Measurements from ENCODE around the gene MYL7. TPM values are rescaled to one million over a fixed set of nuclear protein-coding genes. Genes with fewer than 3 reads are reported as not detected.

Gene MYL7
- total RNA-seq, 4 donors from 2014 or later, result not detected

DNA sequence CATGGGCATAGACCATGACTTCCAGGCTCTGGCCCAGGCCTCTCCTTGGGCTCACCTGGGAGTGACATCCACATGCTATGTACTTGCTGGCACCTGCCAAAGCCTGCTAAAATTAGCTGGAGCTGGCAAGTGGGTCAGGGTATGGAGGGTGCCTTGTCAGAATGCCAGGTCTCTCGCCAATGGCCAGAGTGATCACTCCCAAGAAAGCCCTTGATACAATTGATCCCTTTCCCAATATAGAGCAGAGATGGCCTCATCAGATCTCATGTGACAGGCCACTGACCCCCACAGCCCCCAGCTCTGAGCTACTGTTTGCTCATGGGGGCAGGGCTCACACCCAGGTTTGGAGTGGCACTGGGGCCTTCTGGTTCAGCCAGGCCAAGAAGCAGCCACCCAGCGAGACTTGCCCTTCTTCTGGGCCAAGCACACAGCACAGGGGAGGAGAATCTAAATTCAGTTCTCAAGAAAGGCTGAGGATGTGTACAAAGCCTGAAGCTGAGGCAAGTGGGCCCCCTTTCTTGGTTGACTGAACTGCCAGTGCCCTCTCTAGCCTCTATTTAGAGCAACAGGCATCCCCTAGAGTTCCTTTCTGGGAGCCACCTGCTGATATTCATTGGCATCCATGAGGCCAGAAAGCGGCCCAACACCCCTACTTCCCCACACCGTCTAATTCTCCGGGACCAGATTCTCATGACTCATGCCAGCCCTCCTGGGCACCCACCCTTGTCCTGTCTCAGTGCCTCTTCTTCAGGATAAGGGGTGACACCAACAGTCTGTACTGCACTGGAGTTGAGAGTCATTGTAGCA is 18.9 kb upstream of the MYL7 start:
- no peak overlapping the region for H3K4me3 ChIP-seq
- in situ Hi-C loops (cut with MboI; ENCODE audit: low pct_ligation_motif_present in 1 of 4, low pct_unique_long_range_greater_than_20kb in 1 of 4, low sequenced_read_pairs in 3 of 4) (no loop called here), intact Hi-C loops (cut with DNase I; ENCODE audit: low total_unique reads) (no loop called here)
- no peaks in the 10 kb centered on the region for H3K4me1 ChIP-seq
- TF ChIP-seq EP300 (IDR thresholded peaks at IDR 0.05; ENCODE audit: low read depth), result no peak
- no peaks in the 10 kb centered on the region for H3K27me3 ChIP-seq
- no peak for DNase-seq
- H3K36me3 ChIP-seq, result no peaks in the 10 kb centered on the region
- 89% methylated on average over 5 of the region's 5 CpGs; no CpG with 5 or more reads in 1 of the 2 donors for WGBS, 2 donors (ENCODE audit: low coverage in 1 of 2)
- no peaks in the 10 kb centered on the region for H3K9me3 ChIP-seq
- no peak overlapping the region for H3K27ac ChIP-seq

DNA sequence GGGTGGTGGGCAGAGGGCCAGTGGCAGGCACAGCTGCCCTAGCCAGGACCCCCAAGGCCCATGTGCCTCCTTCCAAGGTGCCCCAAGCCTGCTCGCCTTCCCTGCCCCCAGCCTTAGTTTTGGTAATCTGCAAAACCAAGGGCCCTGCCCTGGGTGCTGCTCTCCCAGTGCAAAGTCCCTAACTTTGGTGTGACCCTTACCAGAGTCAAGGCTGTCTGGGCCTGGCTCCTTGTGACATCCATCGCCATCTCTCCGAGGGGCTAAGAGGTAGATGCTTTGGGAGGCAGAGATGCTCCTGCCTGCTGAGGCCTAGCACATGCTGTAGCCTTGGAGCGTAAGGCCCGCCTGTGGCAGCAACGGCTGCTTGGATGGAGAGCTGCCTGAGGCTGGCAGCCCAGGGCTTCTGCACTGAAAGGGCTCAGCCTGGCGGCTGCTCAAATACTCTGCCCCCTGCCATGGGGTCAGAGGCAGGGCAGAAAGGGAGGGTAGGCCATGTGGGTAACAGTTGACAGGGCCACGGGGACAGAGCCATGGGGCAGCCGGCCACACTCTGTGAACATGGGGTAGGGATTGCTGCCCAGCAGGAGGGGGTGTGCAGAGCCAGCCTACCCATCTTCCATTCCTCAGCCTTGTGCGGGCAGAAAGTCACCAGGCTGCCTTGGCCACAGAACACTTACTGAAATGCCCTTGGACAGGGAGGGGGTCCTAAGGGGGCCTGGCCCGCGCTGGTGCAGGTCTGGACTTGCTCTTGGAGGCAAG is 17.9 kb upstream of the MYL7 start:
- no peak for DNase-seq
- Histone ChIP-seq H3K4me1 (no peaks in the 10 kb centered on the region), H3K4me3 (no peak overlapping the region), H3K27ac (no peak overlapping the region), H3K27me3 (no peaks in the 10 kb centered on the region), H3K9me3 (no peaks in the 10 kb centered on the region), H3K36me3 (no peaks in the 10 kb centered on the region)
- TF ChIP-seq, protein P1, sequence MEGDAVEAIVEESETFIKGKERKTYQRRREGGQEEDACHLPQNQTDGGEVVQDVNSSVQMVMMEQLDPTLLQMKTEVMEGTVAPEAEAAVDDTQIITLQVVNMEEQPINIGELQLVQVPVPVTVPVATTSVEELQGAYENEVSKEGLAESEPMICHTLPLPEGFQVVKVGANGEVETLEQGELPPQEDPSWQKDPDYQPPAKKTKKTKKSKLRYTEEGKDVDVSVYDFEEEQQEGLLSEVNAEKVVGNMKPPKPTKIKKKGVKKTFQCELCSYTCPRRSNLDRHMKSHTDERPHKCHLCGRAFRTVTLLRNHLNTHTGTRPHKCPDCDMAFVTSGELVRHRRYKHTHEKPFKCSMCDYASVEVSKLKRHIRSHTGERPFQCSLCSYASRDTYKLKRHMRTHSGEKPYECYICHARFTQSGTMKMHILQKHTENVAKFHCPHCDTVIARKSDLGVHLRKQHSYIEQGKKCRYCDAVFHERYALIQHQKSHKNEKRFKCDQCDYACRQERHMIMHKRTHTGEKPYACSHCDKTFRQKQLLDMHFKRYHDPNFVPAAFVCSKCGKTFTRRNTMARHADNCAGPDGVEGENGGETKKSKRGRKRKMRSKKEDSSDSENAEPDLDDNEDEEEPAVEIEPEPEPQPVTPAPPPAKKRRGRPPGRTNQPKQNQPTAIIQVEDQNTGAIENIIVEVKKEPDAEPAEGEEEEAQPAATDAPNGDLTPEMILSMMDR (IDR thresholded peaks at IDR 0.05), result no peak
- TF ChIP-seq EP300 (IDR thresholded peaks at IDR 0.05; ENCODE audit: low read depth) (no peak), POLR2A (IDR thresholded peaks at IDR 0.05) (no peak), POLR2AphosphoS5 (IDR thresholded peaks at IDR 0.05) (no peak)
- in situ Hi-C loops (cut with MboI; ENCODE audit: low pct_ligation_motif_present in 1 of 4, low pct_unique_long_range_greater_than_20kb in 1 of 4, low sequenced_read_pairs in 3 of 4), result no loop called here
- 94% methylated on average over 12 of the region's 12 CpGs; no CpG with 5 or more reads in 1 of the 2 donors for WGBS, 2 donors (ENCODE audit: low coverage in 1 of 2)
- intact Hi-C loops (cut with DNase I; ENCODE audit: low total_unique reads), result no loop called here

DNA sequence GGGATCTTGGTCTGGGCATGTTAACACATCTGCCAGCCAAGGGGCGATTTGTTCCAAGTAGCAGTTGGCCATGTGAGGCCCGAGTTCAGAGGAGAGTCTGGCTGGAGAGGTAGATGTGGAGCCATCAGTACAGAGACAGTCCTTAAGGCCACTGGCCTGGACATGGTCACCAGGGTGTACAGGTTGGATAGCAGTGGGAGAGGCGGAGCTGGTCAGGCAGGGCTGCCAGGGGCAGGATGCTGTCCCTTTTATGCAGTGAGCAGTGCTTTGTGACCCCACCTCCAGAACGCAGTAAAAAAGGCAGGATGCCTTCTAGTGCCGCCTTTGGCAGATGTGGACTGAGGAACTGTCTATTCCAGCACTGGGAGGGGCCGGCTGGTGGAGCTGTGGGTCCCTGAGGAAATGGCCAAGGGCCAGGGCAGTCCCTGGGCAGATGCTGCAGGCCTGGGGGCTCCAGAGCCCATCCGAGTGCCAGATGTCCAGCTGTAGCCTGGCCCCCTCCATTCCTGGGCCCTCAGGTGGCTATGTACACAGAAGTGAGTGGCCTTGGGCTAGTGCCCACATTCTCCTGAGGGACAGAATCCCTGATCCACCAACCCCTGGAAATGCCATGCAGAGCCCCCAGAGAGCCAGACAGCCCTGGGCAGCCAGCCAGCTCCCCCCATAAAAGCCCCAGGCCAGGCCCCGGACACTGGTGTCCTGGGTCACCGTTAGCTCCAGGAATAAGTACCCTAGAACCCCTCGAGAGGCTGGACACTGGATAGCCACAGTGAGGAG is 17.2 kb upstream of the MYL7 start:
- intact Hi-C loops (cut with DNase I; ENCODE audit: low total_unique reads) (no loop called here), in situ Hi-C loops (cut with MboI; ENCODE audit: low pct_ligation_motif_present in 1 of 4, low pct_unique_long_range_greater_than_20kb in 1 of 4, low sequenced_read_pairs in 3 of 4) (no loop called here)
- H3K4me3 ChIP-seq, result no peak overlapping the region
- 67 to 80% methylated on average over 1 to 9 of the region's 10 CpGs for WGBS, 2 donors (ENCODE audit: low coverage in 1 of 2)
- TF ChIP-seq EP300 (IDR thresholded peaks at IDR 0.05; ENCODE audit: low read depth) (no peak), POLR2A (IDR thresholded peaks at IDR 0.05) (no peak), POLR2AphosphoS5 (IDR thresholded peaks at IDR 0.05) (no peak)
- TF ChIP-seq, protein P1 (IDR thresholded peaks at IDR 0.05), result no peak
- no peaks in the 10 kb centered on the region for H3K4me1 ChIP-seq
- no peak for DNase-seq
- no peak overlapping the region for H3K27ac ChIP-seq
- no peaks in the 10 kb centered on the region for H3K36me3 ChIP-seq
- H3K9me3 ChIP-seq, result no peaks in the 10 kb centered on the region
- H3K27me3 ChIP-seq, result no peaks in the 10 kb centered on the region

DNA sequence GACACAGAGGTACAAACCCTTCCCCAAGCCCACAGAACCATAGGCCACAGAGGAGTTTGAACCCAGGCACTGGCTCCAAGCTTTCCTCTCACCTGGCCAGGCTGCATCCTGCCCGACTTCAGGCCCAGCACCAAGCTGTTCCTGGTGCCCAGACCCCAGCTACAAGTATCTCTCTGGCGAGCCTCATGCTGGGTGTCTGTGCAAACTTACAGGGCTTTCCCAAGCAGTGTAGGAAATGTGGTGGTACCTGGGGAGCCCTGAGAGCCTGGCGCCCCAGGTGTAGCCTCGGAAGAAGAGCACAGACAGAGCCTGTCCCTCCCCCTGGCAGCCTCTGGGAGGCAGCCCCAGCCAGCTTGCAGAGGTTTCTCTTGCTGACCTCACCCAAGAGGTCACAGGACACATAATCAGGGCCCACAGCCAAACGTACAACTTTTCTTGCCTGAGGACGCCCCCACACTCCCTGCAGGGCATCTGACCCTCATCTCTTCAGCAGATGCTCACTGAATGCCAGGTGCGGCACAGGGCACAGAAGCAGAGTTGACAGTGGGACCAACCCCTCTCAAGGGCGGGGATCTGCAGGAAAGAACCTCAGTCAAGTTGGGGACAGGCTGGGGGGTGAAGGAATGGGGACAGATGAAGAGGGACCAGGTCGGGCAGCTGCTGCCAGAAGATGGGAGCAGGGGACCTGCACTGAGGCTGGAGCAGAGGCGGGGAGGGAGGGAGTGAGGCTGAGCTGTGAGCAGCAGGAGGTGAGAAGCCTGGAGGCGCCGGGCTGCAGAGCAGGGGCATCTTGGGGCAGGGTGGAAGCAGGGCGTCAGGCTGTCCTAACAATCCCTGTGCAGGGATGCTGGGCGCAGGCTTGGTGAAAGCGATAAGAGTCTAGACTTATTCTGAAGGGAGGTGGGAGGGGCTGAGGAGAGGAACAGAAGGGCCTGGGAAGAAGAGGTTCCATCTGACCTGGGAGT is 16.3 kb upstream of the MYL7 start:
- intact Hi-C loops (cut with DNase I; ENCODE audit: low total_unique reads), result no loop called here

More for the DNA sequence above, 16.3 kb upstream of the MYL7 start:
- TF ChIP-seq EP300 (IDR thresholded peaks at IDR 0.05; ENCODE audit: low read depth) (no peak), POLR2AphosphoS5 (IDR thresholded peaks at IDR 0.05) (no peak)
- no peaks in the 10 kb centered on the region for H3K4me1 ChIP-seq
- H3K4me3 ChIP-seq, result no peak overlapping the region
- 83 to 100% methylated on average over 2 to 15 of the region's 15 CpGs for WGBS, 2 donors (ENCODE audit: low coverage in 1 of 2)
- H3K27ac ChIP-seq, result no peak overlapping the region
- H3K27me3 ChIP-seq, result no peaks in the 10 kb centered on the region
- no peaks in the 10 kb centered on the region for H3K9me3 ChIP-seq
- DNase-seq, result no peak
- in situ Hi-C loops (cut with MboI; ENCODE audit: low pct_ligation_motif_present in 1 of 4, low pct_unique_long_range_greater_than_20kb in 1 of 4, low sequenced_read_pairs in 3 of 4), result no loop called here
- no peaks in the 10 kb centered on the region for H3K36me3 ChIP-seq
